Measurements from ENCODE around the gene NAA35.
"Not testable (repeated sequence)": the region's sequence is repeated elsewhere in the genome, so short reads cannot be mapped to it uniquely, and the experiment has no call there.

NAA35 gene

DNA sequence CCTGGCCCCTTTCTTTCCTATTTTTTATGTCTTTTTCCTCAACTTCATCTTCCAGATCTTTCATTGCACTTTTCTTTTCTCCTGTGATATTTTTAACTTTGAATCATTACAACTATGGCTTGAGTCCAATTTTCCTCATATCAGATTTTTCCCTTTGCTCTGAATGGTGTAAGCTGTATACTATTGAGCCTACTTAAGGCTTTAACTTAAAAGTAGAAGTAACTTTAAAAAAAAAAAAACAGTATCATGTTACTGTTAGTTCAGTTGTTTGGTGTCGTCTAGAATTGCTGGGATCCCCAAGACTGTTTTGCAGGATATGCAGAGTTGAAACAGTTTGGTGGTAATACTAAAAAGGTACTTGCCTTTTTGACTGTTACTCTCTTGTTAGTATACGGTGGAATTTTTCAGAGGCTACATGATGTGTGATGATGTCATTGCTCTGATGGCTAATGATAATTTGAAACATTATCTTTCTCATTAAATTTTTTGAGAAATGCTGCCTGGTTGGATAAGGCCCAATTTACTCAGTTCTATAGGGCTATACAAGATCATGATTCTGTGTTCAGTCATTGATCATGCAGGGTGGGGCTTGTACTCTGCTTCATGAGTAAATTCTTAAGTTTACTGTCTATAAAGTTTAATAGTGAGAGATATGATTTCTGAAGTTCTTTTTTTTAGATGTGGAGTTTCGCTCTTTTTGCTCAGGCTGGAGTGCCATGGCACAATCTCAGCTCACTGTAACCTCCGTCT is 8.8 kb downstream of the NAA35 start:
- DNase-seq = no peak

GRCh38 chr9:85959955-85960354 is 19.0 kb downstream of the NAA35 start:
- no peak for DNase-seq

DNA sequence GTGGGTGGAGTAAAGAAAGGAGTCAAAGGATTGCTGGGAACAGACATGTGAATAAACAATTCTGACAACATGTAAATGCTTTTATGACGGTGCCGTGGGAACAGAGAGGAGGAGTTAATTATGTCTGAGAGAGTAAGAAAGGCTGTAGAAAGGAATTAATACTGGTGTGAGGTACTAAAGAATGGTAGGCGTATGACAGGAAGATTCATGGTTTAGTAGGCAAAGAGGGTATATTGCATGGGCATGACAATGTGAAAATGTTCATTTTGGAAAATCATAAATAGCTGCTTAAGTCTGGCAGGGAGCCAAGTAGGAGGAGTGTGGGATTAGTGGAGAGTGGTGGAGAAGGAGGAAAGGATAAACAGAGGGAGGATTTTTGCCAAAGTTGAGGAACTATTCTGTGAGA is 19.7 kb downstream of the NAA35 start:
- DNase-seq = no peak

DNA sequence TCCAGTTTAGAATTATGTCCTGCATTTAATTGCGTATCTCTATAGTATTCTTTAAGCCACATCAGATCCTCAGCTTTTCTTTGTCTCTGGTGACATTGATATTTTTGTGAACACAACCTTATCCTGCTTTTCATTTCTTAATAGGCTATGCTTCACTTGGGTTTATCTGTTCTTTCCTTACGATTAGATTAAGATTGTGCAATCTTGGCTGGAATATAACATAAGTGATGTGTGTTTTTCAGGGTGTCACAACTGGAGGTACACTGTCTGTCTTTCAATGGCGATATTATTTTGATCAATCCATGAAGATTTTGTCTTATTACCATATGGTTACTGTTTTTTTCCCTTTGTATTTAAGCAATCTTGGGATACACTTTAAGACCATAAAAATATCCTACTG is 23.6 kb downstream of the NAA35 start:
- DNase-seq = no peak

GRCh38 chr9:85964949-85965348 is 24.0 kb downstream of the NAA35 start:
- no peak for DNase-seq

GRCh38 chr9:85969727-85970126 is 28.8 kb downstream of the NAA35 start:
- DNase-seq = no peak

DNA sequence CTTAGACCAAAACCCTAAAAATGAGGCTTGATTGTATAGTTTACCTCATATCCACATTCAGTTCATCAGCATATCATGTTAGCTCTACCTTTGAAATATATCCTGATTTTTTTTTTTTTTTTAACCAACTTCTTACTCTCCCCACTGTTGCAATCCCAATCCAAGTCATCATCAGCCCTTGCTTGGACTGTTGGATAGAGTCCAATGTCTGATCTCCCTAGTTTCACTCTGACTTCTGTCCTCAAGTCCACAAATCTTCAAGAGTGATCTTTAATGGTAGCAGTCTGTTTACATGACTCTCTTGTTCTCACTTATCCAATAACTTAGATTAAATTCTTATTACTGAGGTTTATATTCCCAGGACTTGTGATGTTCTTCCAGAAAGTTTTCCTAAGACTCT is 30.8 kb downstream of the NAA35 start:
- no peak for DNase-seq

DNA sequence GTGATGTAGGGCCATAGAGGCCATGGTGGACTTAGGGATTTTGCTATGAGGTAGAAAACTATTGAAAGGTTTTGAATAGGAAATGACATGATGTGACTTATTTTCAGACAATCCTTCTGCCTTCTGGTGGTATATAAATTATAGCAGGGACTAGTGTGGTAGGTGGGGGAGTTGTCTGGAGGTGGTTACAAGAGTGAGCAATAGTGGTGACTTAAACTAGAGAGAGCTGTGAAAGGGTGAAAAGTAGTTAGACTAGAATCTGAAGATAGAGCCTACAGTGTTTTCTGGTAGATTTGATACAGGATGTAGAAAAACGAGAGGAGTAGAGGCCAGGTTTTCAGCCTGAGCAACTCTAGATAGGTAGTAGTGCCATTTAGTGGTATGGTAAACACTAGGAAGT is 32.3 kb downstream of the NAA35 start:
- DNase-seq = no peak

DNA sequence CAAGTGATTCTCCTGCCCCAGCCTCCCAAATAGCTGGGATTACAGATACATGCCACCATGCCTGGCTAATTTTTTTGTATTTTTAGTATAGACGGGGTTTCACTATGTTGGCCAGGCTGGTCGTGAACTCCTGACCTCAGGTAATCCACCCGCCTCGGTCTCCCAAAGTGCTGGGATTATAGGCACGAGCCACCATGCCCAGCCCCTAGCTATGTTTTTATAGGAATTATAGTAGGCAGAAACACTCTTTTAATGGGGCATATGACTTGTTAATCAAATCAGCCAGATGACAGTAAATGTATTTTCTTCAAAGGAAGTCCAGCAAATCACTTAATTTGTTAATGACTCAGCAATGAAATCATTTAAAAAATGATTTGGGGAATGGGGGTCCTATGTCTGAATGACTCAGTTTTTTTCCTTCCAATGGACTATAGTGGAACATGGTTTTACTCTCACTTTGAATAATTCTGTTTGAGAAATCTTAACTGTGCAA is 33.2 kb downstream of the NAA35 start:
- DNase-seq = not testable (repeated sequence)

DNA sequence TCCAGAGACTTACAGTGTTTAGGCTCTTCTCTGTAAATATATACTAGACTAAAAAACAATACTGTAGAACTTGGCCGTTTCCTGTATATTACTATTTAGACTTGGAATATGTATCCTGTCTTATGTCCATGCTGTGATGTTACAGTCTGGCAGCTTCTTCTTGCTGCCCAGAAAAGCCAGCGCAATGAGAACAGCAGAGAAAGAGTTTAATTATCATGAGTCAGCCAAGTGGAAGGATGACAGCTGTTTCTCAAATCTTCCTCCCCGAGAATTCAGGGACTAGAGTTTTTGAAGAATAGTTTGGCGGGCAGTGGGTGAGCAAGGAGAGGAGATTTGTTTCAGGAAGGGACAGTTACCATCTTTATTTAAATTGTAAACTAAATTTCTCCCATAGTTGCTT is 37.5 kb downstream of the NAA35 start:
- no peak for DNase-seq

DNA sequence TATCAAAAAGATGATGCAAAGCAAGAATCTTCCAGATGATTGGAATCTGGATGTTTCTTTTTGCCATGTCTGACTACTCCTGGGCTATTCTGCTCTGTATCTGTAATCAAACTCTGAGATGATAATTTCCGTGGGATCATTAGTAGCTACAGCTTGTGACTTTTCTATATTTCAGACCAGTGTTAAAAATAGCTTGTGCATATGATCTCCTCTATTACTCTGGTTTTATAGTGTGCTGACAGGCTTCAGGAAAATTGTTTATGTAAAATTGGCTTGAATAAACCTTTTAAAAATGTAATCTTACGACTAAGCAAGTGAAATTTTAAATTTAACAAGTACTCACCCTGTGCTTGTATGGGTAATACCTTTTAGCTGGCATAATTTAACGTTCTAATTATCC is 40.4 kb downstream of the NAA35 start:
- DNase-seq = no peak

DNA sequence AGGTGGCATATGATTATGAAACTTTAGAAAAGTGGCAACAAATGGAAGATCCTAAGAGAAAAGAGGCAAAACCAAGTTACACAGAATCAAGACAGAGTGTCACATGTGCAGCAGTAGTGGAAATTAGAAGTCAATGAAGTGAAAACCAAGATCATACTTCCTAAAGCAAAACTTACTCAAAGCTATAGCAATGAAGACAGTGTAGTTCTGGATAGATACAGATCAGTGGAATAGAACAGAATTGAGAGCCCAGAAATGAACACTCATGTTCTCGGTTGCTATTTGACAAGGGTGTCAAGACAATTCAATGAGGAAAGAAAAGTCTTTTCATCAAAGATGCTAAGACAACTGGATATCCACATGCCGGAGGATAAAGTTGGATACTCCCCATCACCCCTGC is 43.5 kb downstream of the NAA35 start:
- no peak for DNase-seq

GRCh38 chr9:85987236-85987635 is 46.3 kb downstream of the NAA35 start:
- no peak for DNase-seq

- DNase-seq = no peak
These were observed 53.2 kb downstream of the NAA35 start for GRCh38 chr9:85994191-85994590.

- DNase-seq = no peak
These were observed 54.2 kb downstream of the NAA35 start for GRCh38 chr9:85995097-85995496.

GRCh38 chr9:85995599-85995998 is 54.7 kb downstream of the NAA35 start:
- DNase-seq = no peak

GRCh38 chr9:86005253-86005775 is 64.4 kb downstream of the NAA35 start:
- no peak for DNase-seq

DNA sequence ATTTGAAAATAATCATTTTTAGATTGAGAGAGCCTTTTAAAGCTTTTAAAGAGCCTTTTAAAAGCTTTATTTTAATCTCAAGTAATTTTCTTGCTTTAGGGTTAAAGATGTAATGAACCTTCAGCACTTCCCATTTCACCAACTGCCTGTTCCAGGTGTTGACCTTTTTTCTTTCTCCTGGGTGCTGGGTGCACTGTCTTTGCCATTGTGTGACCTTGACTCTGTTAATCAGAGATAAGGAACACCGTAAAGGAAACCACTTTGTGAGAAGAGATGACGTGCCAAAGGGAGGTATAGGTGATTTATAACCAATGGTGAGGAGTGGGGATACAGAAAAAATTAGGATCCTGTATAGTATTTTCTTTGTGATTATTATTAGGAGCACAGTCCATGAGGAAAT is 68.2 kb downstream of the NAA35 start:
- no peak for DNase-seq

GRCh38 chr9:86020731-86021130 is 79.8 kb downstream of the NAA35 start:
- no peak for DNase-seq

GRCh38 chr9:86021166-86021565 is 80.2 kb downstream of the NAA35 start:
- DNase-seq = no peak

DNA sequence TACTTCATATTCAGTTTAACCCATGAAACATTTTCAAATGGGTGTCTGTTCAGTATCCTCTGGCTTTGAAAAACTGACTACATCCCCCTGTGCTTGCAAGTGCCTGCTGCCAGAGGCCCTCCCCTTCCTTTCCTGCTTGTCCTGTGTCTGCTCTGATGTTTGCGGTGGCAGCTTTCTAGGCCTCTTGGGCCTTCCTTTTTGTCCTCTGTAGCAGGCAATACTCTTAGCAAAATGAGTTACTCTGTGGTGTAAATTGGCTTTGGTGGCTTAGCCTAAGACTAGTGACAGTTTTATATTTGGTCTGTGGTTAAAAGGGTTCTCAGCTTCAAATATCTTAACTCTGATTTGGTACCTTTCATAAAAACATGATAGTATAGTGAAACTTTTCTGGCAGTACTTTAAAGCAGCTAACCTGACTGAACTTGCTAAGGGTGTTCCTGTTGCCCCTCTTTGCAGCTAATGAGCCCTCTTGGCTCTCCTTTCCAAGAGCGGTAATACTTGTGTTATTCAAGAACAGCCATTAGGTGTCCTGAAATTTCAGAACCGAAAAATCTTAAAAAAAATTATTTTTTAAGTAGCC is 81.8 kb downstream of the NAA35 start:
- no peak for DNase-seq

GRCh38 chr9:86027767-86028166 is 86.8 kb downstream of the NAA35 start:
- DNase-seq = no peak

GRCh38 chr9:86034863-86035734 is 94.2 kb downstream of the NAA35 start:
- no peak for DNase-seq

All from activated naive CD4-positive, alpha-beta T cell treated with Interleukin-2 at 50 U/mL for 16 hours (primary cell).